Dermis blood vessel endothelial cell (primary cell): ENCODE data around the gene RGS10. TPM values are rescaled to one million over a fixed set of nuclear protein-coding genes. Genes with fewer than 3 reads are reported as not detected.

ENCODE experiments used
- total RNA-seq: library from RNA; depleted of rRNA; stranded (reverse); fragments of >200 nt; gene quantifications from 2 replicates; pipeline ENCODE4 v1.2.3, GENCODE V29; 2014

RGS10 gene
- total RNA-seq, 1 donor from 2014 or later = 12.6 TPM

Other genes with a start within 250 kb of the RGS10 start
- gene TIAL1, start 54.2 kb upstream of the RGS10 start, total RNA-seq = 38.3 and 49.8 TPM in 2 replicates
- 7.5 and 15.5 TPM in 2 replicates for gene BAG3, start 108.7 kb upstream of the RGS10 start, total RNA-seq
- 12.9 and 20.8 TPM in 2 replicates for gene INPP5F, start 183.3 kb upstream of the RGS10 start, total RNA-seq